Liver (tissue), 9 donors: ENCODE data around the gene FIBP. TPM values are rescaled to one million over a fixed set of nuclear protein-coding genes. Genes with fewer than 3 reads are reported as not detected.

Source experiments
- DNase-seq: peaks from one replicate; pipeline ENCODE4 v3.0.0-alpha.2; 2017; ENCODE audit warnings: low spot score
- H3K27ac ChIP-seq, 2 donors: one replicate each; pipeline ENCODE4 v1.7.0; 2013; ENCODE audit warnings: inconsistent platforms in 2 of 2, low read length in 2 of 2, control low read depth in 1 of 2, low read depth in 1 of 2, mild to moderate bottlenecking in 1 of 2
- H3K27me3 ChIP-seq, 4 donors: one replicate each; pipeline versions ENCODE4 v1.6.1 to v1.7.0; 2013; ENCODE audit warnings: low read length in 3 of 4, inconsistent platforms in 1 of 4, mild to moderate bottlenecking in 1 of 4, moderate library complexity in 1 of 4; ENCODE audit not compliant: control insufficient read depth in 4 of 4, insufficient read depth in 4 of 4
- H3K36me3 ChIP-seq, 4 donors: one replicate each; pipeline versions ENCODE4 v1.6.1 to v1.7.0; 2013; ENCODE audit warnings: low read length in 3 of 4, mild to moderate bottlenecking in 3 of 4, low read depth in 1 of 4, moderate library complexity in 1 of 4; ENCODE audit not compliant: control insufficient read depth in 4 of 4, insufficient read depth in 3 of 4
- H3K4me1 ChIP-seq, 4 donors: one replicate each; pipeline versions ENCODE4 v1.6.1 to v1.7.0; 2013; ENCODE audit warnings: low read length in 3 of 4, mild to moderate bottlenecking in 3 of 4, moderate library complexity in 1 of 4; ENCODE audit not compliant: control insufficient read depth in 4 of 4, insufficient read depth in 4 of 4
- H3K4me3 ChIP-seq, 3 donors: one replicate each; pipeline versions ENCODE4 v1.6.1 to v1.7.0; 2013; ENCODE audit warnings: low read length in 3 of 3, control low read depth in 1 of 3, low read depth in 1 of 3, mild to moderate bottlenecking in 1 of 3
- H3K9ac ChIP-seq, 2 donors: one replicate each; pipeline ENCODE4 v1.7.0; 2013; ENCODE audit warnings: low read length in 2 of 2, mild to moderate bottlenecking in 2 of 2, moderate library complexity in 2 of 2, control low read depth in 1 of 2, low read depth in 1 of 2
- H3K9me3 ChIP-seq, 4 donors: one replicate each; pipeline versions ENCODE4 v1.6.1 to v1.7.0; 2013; ENCODE audit warnings: low read length in 3 of 4; ENCODE audit not compliant: control insufficient read depth in 4 of 4
- EGR1 ChIP-seq, 2 donors: IDR thresholded peaks; 2 replicates each; pipeline ENCODE4 v1.6.1; 2016 to 2018; ENCODE audit warnings: antibody characterized with exemption in 2 of 2, low read depth in 2 of 2
- FOXA1 ChIP-seq: IDR thresholded peaks from 2 replicates; pipeline ENCODE4 v1.6.1; 2016; ENCODE audit warnings: antibody characterized with exemption
- GABPA ChIP-seq, 2 donors: IDR thresholded peaks in 1 of 2; conservative IDR thresholded peaks in 1 of 2; 2 replicates each; pipeline ENCODE4 v1.6.1; 2016; ENCODE audit warnings: antibody characterized with exemption in 2 of 2, mild to moderate bottlenecking in 1 of 2, moderate library complexity in 1 of 2
- HNF4A ChIP-seq, 2 donors: conservative IDR thresholded peaks; 2 replicates each; pipeline ENCODE4 v1.6.1; 2016; ENCODE audit warnings: antibody characterized with exemption in 2 of 2, mild to moderate bottlenecking in 2 of 2
- JUND ChIP-seq, 2 donors: IDR thresholded peaks; 2 replicates each; pipeline ENCODE4 v1.6.1; 2016; ENCODE audit warnings: antibody characterized with exemption in 2 of 2
- NR2F2 ChIP-seq: IDR thresholded peaks from 2 replicates; pipeline ENCODE4 v1.6.1; 2016; ENCODE audit warnings: antibody characterized with exemption
- RAD21 ChIP-seq, 2 donors: IDR thresholded peaks; 2 replicates each; pipeline ENCODE4 v1.6.1; 2016; ENCODE audit warnings: antibody characterized with exemption in 2 of 2, mild to moderate bottlenecking in 2 of 2
- TAF1 ChIP-seq: conservative IDR thresholded peaks from 2 replicates; pipeline ENCODE4 v1.6.1; 2016; ENCODE audit warnings: antibody characterized with exemption, mild to moderate bottlenecking
- YY1 ChIP-seq: IDR thresholded peaks from 2 replicates; pipeline ENCODE4 v1.6.1; 2016; ENCODE audit warnings: antibody characterized with exemption, mild to moderate bottlenecking
- WGBS: extraction: QIAGEN DNeasy Blood & Tissue Kit; methylation state at CpG from one replicate; pipeline ENCODE4 v1.1.7; 2013; 5-methylcytosine and 5-hydroxymethylcytosine counted together
- polyA plus RNA-seq, 2 donors: library from polyadenylated mRNA; stranded (reverse) in 1 of 2; unstranded in 1 of 2; fragments of 200-250 nt in 1 of 2; fragments of >200 nt in 1 of 2; fragmentation: Nextera tagmentation in 1 of 2; extraction: Ambion mirVana in 1 of 2; gene quantifications; one replicate each; pipeline versions ENCODE4 v1.2.1 to v1.2.3, GENCODE V29; 2013 to 2015
- total RNA-seq, 2 donors: library from RNA; depleted of rRNA; stranded (reverse); fragments of >200 nt; gene quantifications; one replicate each; pipeline ENCODE4 v1.2.3, GENCODE V29; 2014
- TF ChIP-seq, protein P1 (sequence below): IDR thresholded peaks from 2 replicates; pipeline ENCODE4 v1.6.1; 2016; ENCODE audit warnings: antibody characterized with exemption, mild to moderate bottlenecking
- TF ChIP-seq, protein P2 (sequence below): IDR thresholded peaks from 2 replicates; pipeline ENCODE4 v1.6.1; 2016; ENCODE audit warnings: antibody characterized with exemption
- TF ChIP-seq, protein P3 (sequence below): fragments of 150-350 bp; IDR thresholded peaks from 2 replicates; pipeline ENCODE4 v1.5.1; 2017; ENCODE audit warnings: improper control_type of control experiment, low read depth, low read length; ENCODE audit not compliant: missing input control
- donor health status: healthy.
- donor health status: healthy.
- donor health status: healthy.
- donor health status: healthy.
- donor health status: healthy.

The FIBP gene
- total and polyA plus RNA-seq, 4 donors, result 23.7 to 45.4 (median 29.1) TPM

DNA sequence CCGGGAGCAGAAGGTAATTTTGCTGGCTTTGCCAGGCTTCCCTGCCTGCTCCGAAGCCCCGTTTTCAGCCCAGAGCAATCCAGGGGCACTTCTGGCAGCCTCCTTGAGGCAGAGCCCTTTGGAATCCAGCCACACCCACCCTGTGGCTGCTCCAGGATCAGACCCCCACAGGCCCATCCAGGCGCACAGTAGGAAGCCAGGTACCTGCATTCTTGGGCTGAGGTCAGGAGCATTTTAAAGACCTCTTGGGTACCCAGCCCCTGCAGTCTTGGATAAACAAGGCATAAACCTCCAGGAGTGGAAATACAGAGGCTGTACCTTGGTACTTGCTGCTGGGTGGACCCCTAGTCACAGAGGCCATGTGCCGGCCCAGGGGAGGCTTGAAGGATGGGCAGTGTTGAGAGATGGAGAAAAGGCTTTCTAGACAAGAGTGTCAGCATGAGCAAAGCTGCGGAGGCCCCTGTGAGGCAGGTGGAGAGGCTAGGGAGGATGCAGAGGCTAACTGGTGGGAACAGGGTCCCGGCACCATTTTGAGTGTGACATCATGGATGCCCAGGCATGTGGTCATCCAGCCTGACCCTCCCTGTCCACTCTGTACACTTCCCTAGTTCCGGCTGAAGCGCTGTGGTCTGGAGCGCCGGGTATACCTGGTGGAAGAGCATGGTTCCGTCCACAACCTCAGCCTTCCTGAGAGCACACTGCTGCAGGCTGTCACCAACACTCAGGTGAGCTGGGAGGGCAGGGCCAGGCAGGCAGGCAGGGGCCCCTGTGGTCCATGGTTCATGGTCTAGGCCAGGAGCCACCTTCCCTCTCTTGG lies 24.2 kb downstream of the FIBP start:
- no peak for DNase-seq
- no peak overlapping the region for H3K27ac ChIP-seq
- H3K9ac ChIP-seq, result no peak overlapping the region
- H3K4me1 ChIP-seq, result peaks cover 9 to 21% (median 15%) of the 10 kb centered on the region in 4 donors
- no peak overlapping the region for H3K4me3 ChIP-seq
- H3K27me3 ChIP-seq, result no peaks in the 10 kb centered on the region
- no peaks in the 10 kb centered on the region for H3K9me3 ChIP-seq
- 87% methylated on average over 12 of the region's 12 CpGs for WGBS
- no peak for TF ChIP-seq JUND (IDR thresholded peaks at IDR 0.05)
- TF ChIP-seq EGR1 (IDR thresholded peaks at IDR 0.05; ENCODE audit: low read depth in 2 of 2), result no peak
- TF ChIP-seq YY1, result no peak
- H3K36me3 ChIP-seq, result peaks cover 16 to 42% (median 23%) of the 10 kb centered on the region in 4 donors

DNA sequence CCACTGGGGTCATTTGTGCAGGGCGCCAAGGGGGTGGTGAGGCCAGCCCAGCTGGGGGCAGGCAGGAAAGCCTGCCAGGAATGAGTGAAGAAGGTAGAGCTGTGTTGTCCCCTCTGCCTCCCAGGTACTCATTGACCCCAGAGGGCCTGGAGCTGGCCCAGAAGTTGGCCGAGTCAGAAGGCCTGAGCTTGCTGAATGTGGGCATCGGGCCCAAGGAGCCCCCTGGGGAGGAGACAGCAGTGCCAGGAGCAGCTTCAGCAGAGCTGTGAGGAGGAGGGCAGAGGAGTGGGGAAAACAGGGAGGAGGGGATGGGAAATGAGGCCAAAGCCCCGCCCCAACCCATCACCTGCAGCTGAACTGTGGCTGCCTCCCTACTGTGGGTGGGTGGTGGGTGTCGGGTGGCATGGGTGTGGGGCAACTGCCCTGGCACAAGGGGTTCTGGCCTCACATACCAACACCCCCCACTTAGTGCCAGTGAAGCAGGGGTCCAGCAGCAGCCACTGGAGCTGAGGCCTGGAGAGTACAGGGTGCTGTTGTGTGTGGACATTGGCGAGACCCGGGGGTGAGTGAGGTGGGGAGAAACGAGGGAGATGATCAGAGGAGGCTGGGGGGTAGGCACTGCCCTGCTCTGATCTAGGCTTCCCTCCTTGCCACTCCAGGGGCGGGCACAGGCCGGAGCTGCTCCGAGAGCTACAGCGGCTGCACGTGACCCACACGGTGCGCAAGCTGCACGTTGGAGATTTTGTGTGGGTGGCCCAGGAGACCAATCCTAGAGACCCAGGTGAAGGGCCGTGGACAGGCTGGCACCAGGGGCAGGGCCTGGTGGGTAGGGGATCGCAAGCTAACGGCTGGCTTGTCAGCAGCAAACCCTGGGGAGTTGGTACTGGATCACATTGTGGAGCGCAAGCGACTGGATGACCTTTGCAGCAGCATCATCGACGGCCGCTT lies 25.1 kb downstream of the FIBP start:
- no peak for TF ChIP-seq HNF4A (conservative IDR thresholded peaks at IDR 0.05)
- no peak for TF ChIP-seq FOXA1
- TF ChIP-seq, protein P1, sequence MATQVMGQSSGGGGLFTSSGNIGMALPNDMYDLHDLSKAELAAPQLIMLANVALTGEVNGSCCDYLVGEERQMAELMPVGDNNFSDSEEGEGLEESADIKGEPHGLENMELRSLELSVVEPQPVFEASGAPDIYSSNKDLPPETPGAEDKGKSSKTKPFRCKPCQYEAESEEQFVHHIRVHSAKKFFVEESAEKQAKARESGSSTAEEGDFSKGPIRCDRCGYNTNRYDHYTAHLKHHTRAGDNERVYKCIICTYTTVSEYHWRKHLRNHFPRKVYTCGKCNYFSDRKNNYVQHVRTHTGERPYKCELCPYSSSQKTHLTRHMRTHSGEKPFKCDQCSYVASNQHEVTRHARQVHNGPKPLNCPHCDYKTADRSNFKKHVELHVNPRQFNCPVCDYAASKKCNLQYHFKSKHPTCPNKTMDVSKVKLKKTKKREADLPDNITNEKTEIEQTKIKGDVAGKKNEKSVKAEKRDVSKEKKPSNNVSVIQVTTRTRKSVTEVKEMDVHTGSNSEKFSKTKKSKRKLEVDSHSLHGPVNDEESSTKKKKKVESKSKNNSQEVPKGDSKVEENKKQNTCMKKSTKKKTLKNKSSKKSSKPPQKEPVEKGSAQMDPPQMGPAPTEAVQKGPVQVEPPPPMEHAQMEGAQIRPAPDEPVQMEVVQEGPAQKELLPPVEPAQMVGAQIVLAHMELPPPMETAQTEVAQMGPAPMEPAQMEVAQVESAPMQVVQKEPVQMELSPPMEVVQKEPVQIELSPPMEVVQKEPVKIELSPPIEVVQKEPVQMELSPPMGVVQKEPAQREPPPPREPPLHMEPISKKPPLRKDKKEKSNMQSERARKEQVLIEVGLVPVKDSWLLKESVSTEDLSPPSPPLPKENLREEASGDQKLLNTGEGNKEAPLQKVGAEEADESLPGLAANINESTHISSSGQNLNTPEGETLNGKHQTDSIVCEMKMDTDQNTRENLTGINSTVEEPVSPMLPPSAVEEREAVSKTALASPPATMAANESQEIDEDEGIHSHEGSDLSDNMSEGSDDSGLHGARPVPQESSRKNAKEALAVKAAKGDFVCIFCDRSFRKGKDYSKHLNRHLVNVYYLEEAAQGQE, result no peak
- TF ChIP-seq, protein P2, sequence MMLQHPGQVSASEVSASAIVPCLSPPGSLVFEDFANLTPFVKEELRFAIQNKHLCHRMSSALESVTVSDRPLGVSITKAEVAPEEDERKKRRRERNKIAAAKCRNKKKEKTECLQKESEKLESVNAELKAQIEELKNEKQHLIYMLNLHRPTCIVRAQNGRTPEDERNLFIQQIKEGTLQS, result no peak
- TF ChIP-seq TAF1, result no peak
- Histone ChIP-seq H3K27me3 (no peaks in the 10 kb centered on the region), H3K27ac (no peak overlapping the region), H3K4me3 (no peak overlapping the region), H3K9ac (no peak overlapping the region), H3K9me3 (no peaks in the 10 kb centered on the region), H3K4me1 (peaks cover 9 to 30% (median 22%) of the 10 kb centered on the region in 4 donors), H3K36me3 (peaks cover 16 to 42% (median 23%) of the 10 kb centered on the region in 4 donors)
- no peak for DNase-seq
- 95% methylated on average over 24 of the region's 24 CpGs for WGBS

DNA sequence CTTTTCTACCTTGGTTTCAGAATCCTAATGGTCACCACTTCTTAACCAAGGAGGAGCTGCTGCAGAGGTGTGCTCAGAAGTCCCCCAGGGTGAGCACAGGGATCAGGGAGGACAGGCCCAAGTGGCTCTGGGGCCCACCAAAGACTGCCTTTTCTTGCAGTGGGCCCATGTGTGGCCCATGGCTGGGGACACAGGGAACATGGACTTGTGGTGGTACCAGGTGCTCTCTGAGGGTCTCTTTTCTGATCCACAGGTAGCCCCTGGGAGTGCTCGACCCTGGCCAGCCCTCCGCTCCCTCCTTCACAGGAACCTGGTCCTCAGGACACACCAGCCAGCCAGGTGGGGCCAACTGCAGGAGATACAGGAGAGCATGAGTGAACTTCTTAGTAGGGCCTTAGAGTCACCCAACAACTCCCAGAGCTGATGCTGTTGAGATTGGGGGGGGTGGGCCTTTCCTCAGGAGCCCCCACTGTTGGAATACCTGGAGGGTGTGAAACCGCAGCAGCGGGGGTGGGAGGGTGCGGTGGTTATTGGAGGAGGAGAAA lies 26.0 kb downstream of the FIBP start:
- no peaks in the 10 kb centered on the region for H3K27me3 ChIP-seq
- H3K36me3 ChIP-seq, result peaks cover 16 to 41% (median 23%) of the 10 kb centered on the region in 4 donors
- H3K4me1 ChIP-seq, result peaks cover 9 to 30% (median 22%) of the 10 kb centered on the region in 4 donors
- H3K9ac ChIP-seq, result no peak overlapping the region
- 78% methylated on average over 5 of the region's 5 CpGs for WGBS
- no peak overlapping the region for H3K27ac ChIP-seq
- H3K4me3 ChIP-seq, result no peak overlapping the region
- no peak for DNase-seq
- no peaks in the 10 kb centered on the region for H3K9me3 ChIP-seq
- no peak for TF ChIP-seq JUND (IDR thresholded peaks at IDR 0.05)
- TF ChIP-seq, protein P1, result no peak
- no peak for TF ChIP-seq NR2F2
- TF ChIP-seq TAF1, result no peak
- TF ChIP-seq GABPA (IDR thresholded peaks at IDR 0.05 in 1 of 2, conservative IDR thresholded peaks at IDR 0.05 in 1 of 2), result no peak
- no peak for TF ChIP-seq YY1
- TF ChIP-seq RAD21 (IDR thresholded peaks at IDR 0.05), result no peak
- TF ChIP-seq, protein P3, sequence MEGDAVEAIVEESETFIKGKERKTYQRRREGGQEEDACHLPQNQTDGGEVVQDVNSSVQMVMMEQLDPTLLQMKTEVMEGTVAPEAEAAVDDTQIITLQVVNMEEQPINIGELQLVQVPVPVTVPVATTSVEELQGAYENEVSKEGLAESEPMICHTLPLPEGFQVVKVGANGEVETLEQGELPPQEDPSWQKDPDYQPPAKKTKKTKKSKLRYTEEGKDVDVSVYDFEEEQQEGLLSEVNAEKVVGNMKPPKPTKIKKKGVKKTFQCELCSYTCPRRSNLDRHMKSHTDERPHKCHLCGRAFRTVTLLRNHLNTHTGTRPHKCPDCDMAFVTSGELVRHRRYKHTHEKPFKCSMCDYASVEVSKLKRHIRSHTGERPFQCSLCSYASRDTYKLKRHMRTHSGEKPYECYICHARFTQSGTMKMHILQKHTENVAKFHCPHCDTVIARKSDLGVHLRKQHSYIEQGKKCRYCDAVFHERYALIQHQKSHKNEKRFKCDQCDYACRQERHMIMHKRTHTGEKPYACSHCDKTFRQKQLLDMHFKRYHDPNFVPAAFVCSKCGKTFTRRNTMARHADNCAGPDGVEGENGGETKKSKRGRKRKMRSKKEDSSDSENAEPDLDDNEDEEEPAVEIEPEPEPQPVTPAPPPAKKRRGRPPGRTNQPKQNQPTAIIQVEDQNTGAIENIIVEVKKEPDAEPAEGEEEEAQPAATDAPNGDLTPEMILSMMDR, result no peak
- no peak for TF ChIP-seq FOXA1
